DOHH2 (cell line): ENCODE results near the gene ATP8A2.

ENCODE experiments used
- H3F3A ChIP-seq: fragments of 200-600 bp; sonication (generic), shearing (Covaris generic); 2 replicates; pipeline ENCODE4 v1.6.0; 2016; ENCODE audit warnings: antibody characterized with exemption, mild to moderate bottlenecking; ENCODE audit not compliant: control insufficient read depth, insufficient read depth
- H3K27ac ChIP-seq: fragments of 200-600 bp; sonication (generic); 2 replicates; pipeline ENCODE4 v1.5.1; 2014; ENCODE audit warnings: low read depth, mild to moderate bottlenecking, low read length, moderate library complexity
- H3K27me3 ChIP-seq: fragments of 200-600 bp; sonication (generic); 2 replicates; pipeline ENCODE4 v1.6.1; 2014; ENCODE audit warnings: mild to moderate bottlenecking, low read length, mixed read lengths; ENCODE audit not compliant: control insufficient read depth
- H3K36me3 ChIP-seq: fragments of 200-600 bp; sonication (generic); 2 replicates; pipeline ENCODE4 v1.6.1; 2014; ENCODE audit warnings: mild to moderate bottlenecking, low read length, moderate library complexity, mixed read lengths; ENCODE audit not compliant: control insufficient read depth
- H3K4me1 ChIP-seq: fragments of 200-600 bp; sonication (generic); 2 replicates; pipeline ENCODE4 v1.6.1; 2014; ENCODE audit warnings: mild to moderate bottlenecking, low read length, mixed read lengths; ENCODE audit not compliant: control insufficient read depth
- H3K4me2 ChIP-seq: fragments of 200-600 bp; sonication (generic); 2 replicates; pipeline ENCODE4 v1.6.0; 2014; ENCODE audit warnings: mild to moderate bottlenecking, low read length, moderate library complexity
- H3K4me3 ChIP-seq: fragments of 200-600 bp; sonication (generic); 2 replicates; pipeline ENCODE4 v1.5.1; 2014; ENCODE audit warnings: mild to moderate bottlenecking, low read length, mixed read lengths
- H3K79me2 ChIP-seq: fragments of 200-600 bp; sonication (generic); 2 replicates; pipeline ENCODE4 v1.6.1; 2014; ENCODE audit warnings: mild to moderate bottlenecking, low read length, mixed read lengths; ENCODE audit not compliant: control insufficient read depth
- H3K9me2 ChIP-seq: fragments of 200-600 bp; sonication (generic); replicated peaks from 2 replicates; pipeline ENCODE4 v1.6.1; 2014; ENCODE audit warnings: mild to moderate bottlenecking, low read length, mixed read lengths; ENCODE audit not compliant: control insufficient read depth
- H3K9me3 ChIP-seq: fragments of 200-600 bp; sonication (generic); 2 replicates; pipeline ENCODE4 v1.6.1; 2014; ENCODE audit warnings: antibody characterized with exemption, low read length, mixed read lengths; ENCODE audit not compliant: control insufficient read depth, insufficient read depth
- H4K20me1 ChIP-seq: fragments of 200-600 bp; sonication (generic); 2 replicates; pipeline ENCODE4 v1.6.0; 2014; ENCODE audit warnings: low read depth, mild to moderate bottlenecking, antibody characterized with exemption, low read length, moderate library complexity; ENCODE audit not compliant: control insufficient read depth, insufficient read depth
- CTCF ChIP-seq: fragments of 200-600 bp; sonication (generic); IDR thresholded peaks from one replicate; pipeline ENCODE4 v1.5.1; 2014; ENCODE audit warnings: antibody characterized with exemption, mild to moderate bottlenecking, low read depth, low read length; ENCODE audit not compliant: poor library complexity, severe bottlenecking
- EZH2phosphoT487 ChIP-seq: fragments of 200-600 bp; sonication (generic); IDR thresholded peaks from 2 replicates; pipeline ENCODE4 v1.6.1; 2017; ENCODE audit warnings: borderline replicate concordance, mild to moderate bottlenecking, antibody characterized with exemption, low read length, moderate library complexity, mixed read lengths

The ATP8A2 gene

GRCh38 chr13:25768376-25768775 lies 396.6 kb downstream of the ATP8A2 start:
- H3K9me2 ChIP-seq: no peaks in the 10 kb centered on the region
- H3K79me2 ChIP-seq: no peaks in the 10 kb centered on the region
- no peak for TF ChIP-seq EZH2phosphoT487
- TF ChIP-seq CTCF: no peak
- H3K36me3 ChIP-seq: no peaks in the 10 kb centered on the region
- no peaks in the 10 kb centered on the region for H3K9me3 ChIP-seq
- H3K4me2 ChIP-seq: no peak overlapping the region
- no peaks in the 10 kb centered on the region for H4K20me1 ChIP-seq
- no peaks in the 10 kb centered on the region for H3F3A ChIP-seq
- no peak overlapping the region for H3K27ac ChIP-seq
- H3K4me3 ChIP-seq: no peak overlapping the region
- no peaks in the 10 kb centered on the region for H3K4me1 ChIP-seq
- no peaks in the 10 kb centered on the region for H3K27me3 ChIP-seq

GRCh38 chr13:25768838-25769237 lies 397.1 kb downstream of the ATP8A2 start:
- H4K20me1 ChIP-seq: no peaks in the 10 kb centered on the region
- H3K27ac ChIP-seq: no peak overlapping the region
- H3K27me3 ChIP-seq: no peaks in the 10 kb centered on the region
- TF ChIP-seq EZH2phosphoT487: no peak
- no peak for TF ChIP-seq CTCF
- H3K4me1 ChIP-seq: no peaks in the 10 kb centered on the region
- H3K4me2 ChIP-seq: no peak overlapping the region
- no peaks in the 10 kb centered on the region for H3K9me2 ChIP-seq
- no peaks in the 10 kb centered on the region for H3K79me2 ChIP-seq
- H3K36me3 ChIP-seq: no peaks in the 10 kb centered on the region
- no peaks in the 10 kb centered on the region for H3F3A ChIP-seq
- no peak overlapping the region for H3K4me3 ChIP-seq
- H3K9me3 ChIP-seq: no peaks in the 10 kb centered on the region

GRCh38 chr13:25770601-25771000 lies 398.8 kb downstream of the ATP8A2 start:
- Histone ChIP-seq H3K9me3 (no peaks in the 10 kb centered on the region), H3F3A (no peaks in the 10 kb centered on the region), H3K9me2 (no peaks in the 10 kb centered on the region), H3K79me2 (no peaks in the 10 kb centered on the region), H3K36me3 (no peaks in the 10 kb centered on the region), H3K4me2 (no peak overlapping the region), H3K27ac (no peak overlapping the region), H3K4me1 (no peaks in the 10 kb centered on the region), H3K27me3 (no peaks in the 10 kb centered on the region), H4K20me1 (no peaks in the 10 kb centered on the region), H3K4me3 (no peak overlapping the region)
- TF ChIP-seq EZH2phosphoT487: no peak
- no peak for TF ChIP-seq CTCF

- H3K9me3 ChIP-seq: no peaks in the 10 kb centered on the region
- H3K27me3 ChIP-seq: no peaks in the 10 kb centered on the region
- no peaks in the 10 kb centered on the region for H3F3A ChIP-seq
- H3K4me2 ChIP-seq: no peak overlapping the region
- no peaks in the 10 kb centered on the region for H3K79me2 ChIP-seq
- no peaks in the 10 kb centered on the region for H3K4me1 ChIP-seq
- no peak overlapping the region for H3K27ac ChIP-seq
- TF ChIP-seq EZH2phosphoT487 (no peak), CTCF (no peak)
- no peaks in the 10 kb centered on the region for H3K36me3 ChIP-seq
- H3K9me2 ChIP-seq: no peaks in the 10 kb centered on the region
- no peak overlapping the region for H3K4me3 ChIP-seq
- H4K20me1 ChIP-seq: no peaks in the 10 kb centered on the region
Measured at GRCh38 chr13:25771202-25771601, 399.4 kb downstream of the ATP8A2 start.
